ENCODE results near the gene INHBE. TPM values are rescaled to one million over a fixed set of nuclear protein-coding genes. Genes with fewer than 3 reads are reported as not detected.

INHBE gene, protein sequence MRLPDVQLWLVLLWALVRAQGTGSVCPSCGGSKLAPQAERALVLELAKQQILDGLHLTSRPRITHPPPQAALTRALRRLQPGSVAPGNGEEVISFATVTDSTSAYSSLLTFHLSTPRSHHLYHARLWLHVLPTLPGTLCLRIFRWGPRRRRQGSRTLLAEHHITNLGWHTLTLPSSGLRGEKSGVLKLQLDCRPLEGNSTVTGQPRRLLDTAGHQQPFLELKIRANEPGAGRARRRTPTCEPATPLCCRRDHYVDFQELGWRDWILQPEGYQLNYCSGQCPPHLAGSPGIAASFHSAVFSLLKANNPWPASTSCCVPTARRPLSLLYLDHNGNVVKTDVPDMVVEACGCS
- total RNA-seq = 0.38 and 0.85 TPM in 2 replicates

GRCh38 chr12:57454566-57455373, at the start of gene INHBE:
Gene INHBE (plus strand): TSS chr12:57455307. CDS start chr12:57455537, 230 bp downstream.

GRCh38 chr12:57430931-57431566, 24.1 kb upstream of the INHBE start, which contains the start of gene R3HDM2:
Gene R3HDM2 (minus strand): TSS chr12:57431043. CDS start chr12:57310428, 120,615 bp downstream.

GRCh38 chr12:57434517-57435223, 20.4 kb upstream of the INHBE start, which contains the start of gene INHBC:
Gene INHBC (plus strand): TSS chr12:57434784. CDS start chr12:57434887, 103 bp downstream.

GRCh38 chr12:57459750-57460467, 4.8 kb downstream of the INHBE start, which contains the start of gene GLI1:
Gene GLI1 (plus strand): TSS chr12:57459785. CDS start chr12:57463692, 3,907 bp downstream.

DNA sequence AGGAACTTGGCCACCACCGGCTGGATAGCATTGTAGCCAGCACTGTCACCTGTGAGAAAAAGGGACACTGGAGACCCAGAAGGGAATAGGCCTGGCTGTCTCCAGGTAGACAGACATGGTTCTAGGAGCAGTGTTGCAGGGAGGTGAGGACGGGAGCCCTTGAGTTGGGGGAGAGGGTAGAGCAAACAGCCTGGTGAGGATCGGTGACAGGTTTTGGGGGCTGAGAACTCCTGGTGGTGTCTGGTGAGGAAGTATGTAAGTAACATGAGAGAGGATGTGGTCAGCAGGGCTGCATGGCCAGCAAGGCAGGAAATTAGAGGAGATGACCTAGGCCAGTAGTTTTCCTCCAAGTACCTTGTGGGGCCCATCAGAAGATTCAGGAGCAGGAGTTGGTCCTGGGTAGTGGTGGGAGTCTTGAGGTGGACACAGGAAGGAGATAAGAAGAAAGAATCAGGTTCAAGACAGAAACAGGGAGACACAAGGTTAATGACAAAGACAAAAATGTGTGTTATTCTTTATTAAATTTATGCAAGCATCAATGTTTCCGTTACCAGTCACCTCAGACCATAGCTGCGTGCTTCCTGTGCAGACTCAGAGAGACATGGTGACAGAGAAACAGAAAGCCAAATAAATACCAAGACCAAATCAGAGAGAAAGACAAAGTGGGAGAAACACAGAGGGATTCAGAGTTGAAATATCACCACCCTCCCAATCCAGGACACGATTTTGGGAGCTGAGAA, 24.4 kb downstream of the INHBE start, which contains the start of gene ARHGAP9:
ARHGAP9 (minus strand) TSS at position 491 of the 740 bp plus-strand sequence; CDS start at position 31, 460 bp downstream.

GRCh38 chr12:57487597-57488401, 32.7 kb downstream of the INHBE start, which contains the start of gene MARS1:
Gene MARS1 (plus strand): TSS chr12:57488068. CDS start chr12:57488091, 23 bp downstream.

Other genes with a start within 250 kb of the INHBE start
- 4.4 and 9.6 TPM in 2 replicates for gene NXPH4, start 238.5 kb upstream of the INHBE start, total RNA-seq
- gene SHMT2, start 225.6 kb upstream of the INHBE start, total RNA-seq = 174 and 252 TPM in 2 replicates
- 0.19 and 1.1 TPM in 2 replicates for gene STAC3, start 204.1 kb upstream of the INHBE start, total RNA-seq
- gene R3HDM2, start 24.3 kb upstream of the INHBE start, total RNA-seq = 6.9 and 8.7 TPM in 2 replicates
- gene INHBC, start 20.5 kb upstream of the INHBE start, total RNA-seq = not detected in 2 replicates
- under 0.01 and 0.38 TPM in 2 replicates for gene GLI1, start 4.5 kb downstream of the INHBE start, total RNA-seq
- 0.38 TPM in 1 of 2 replicates, not detected in the other for gene ARHGAP9, start 24.6 kb downstream of the INHBE start, total RNA-seq
- gene MARS1, start 32.8 kb downstream of the INHBE start, total RNA-seq = 81.5 and 172 TPM in 2 replicates
- gene DDIT3, start 65.2 kb downstream of the INHBE start, total RNA-seq = 17.6 and 85.4 TPM in 2 replicates
- gene MBD6, start 67.5 kb downstream of the INHBE start, total RNA-seq = 2.9 and 3.9 TPM in 2 replicates
- gene DCTN2, start 91.9 kb downstream of the INHBE start, total RNA-seq = 79.5 and 89.1 TPM in 2 replicates
- 0.19 and 0.28 TPM in 2 replicates for gene KIF5A, start 94.7 kb downstream of the INHBE start, total RNA-seq
- gene PIP4K2C, start 135.9 kb downstream of the INHBE start, total RNA-seq = 18.2 and 19.2 TPM in 2 replicates
- 5.4 and 14.7 TPM in 2 replicates for gene DTX3, start 149.5 kb downstream of the INHBE start, total RNA-seq
- 12.5 and 27.1 TPM in 2 replicates for gene ARHGEF25, start 156.1 kb downstream of the INHBE start, total RNA-seq
- 1.9 and 2.8 TPM in 2 replicates for gene B4GALNT1, start 177.9 kb downstream of the INHBE start, total RNA-seq
- 133 and 376 TPM in 2 replicates for gene OS9, start 238.8 kb downstream of the INHBE start, total RNA-seq